Jurkat, Clone E6-1 (cell line): ENCODE data around the gene SNRNP200.
A peak's percentile ranks its signal among the peaks of the same experiment; 100 is the strongest.

Experiments used
- DNase-seq: peaks from one replicate; pipeline ENCODE4 v3.0.0-alpha.2; 2011; ENCODE audit warnings: low read depth, low spot score
- H3K4me3 ChIP-seq: 2 replicates; pipeline ENCODE4 v1.5.1; 2011; ENCODE audit warnings: mild to moderate bottlenecking, low read length, control low read depth, moderate library complexity

SNRNP200 gene

GRCh38 chr2:96239091-96239490, 66.3 kb downstream of the SNRNP200 start:
- DNase-seq: no peak
- H3K4me3 ChIP-seq: no peak overlapping the region

- DNase-seq: no peak
- H3K4me3 ChIP-seq: no peak overlapping the region
These were observed 67.1 kb downstream of the SNRNP200 start for GRCh38 chr2:96238266-96238665.

- no peak overlapping the region for H3K4me3 ChIP-seq
- no peak for DNase-seq
These were observed 68.5 kb downstream of the SNRNP200 start for GRCh38 chr2:96236882-96237281.

GRCh38 chr2:96233880-96234316, 71.4 kb downstream of the SNRNP200 start:
- DNase-seq: peak; percentile 6

GRCh38 chr2:96233436-96233835, 71.9 kb downstream of the SNRNP200 start:
- DNase-seq: no peak
- no peak overlapping the region for H3K4me3 ChIP-seq

More at GRCh38 chr2:96233880-96234316, 71.4 kb downstream of the SNRNP200 start:
- H3K4me3 ChIP-seq: no peak overlapping the region

- no peak for DNase-seq
- no peak overlapping the region for H3K4me3 ChIP-seq
These were observed 74.0 kb downstream of the SNRNP200 start for GRCh38 chr2:96231316-96231715.

GRCh38 chr2:96225016-96225533, 80.3 kb downstream of the SNRNP200 start:
- no peak overlapping the region for H3K4me3 ChIP-seq
- no peak for DNase-seq
